Liver (tissue), 3 donors: Measurements from ENCODE around the gene RBKS.

Experiments
- FOXA1 ChIP-seq: IDR thresholded peaks from 2 replicates; pipeline ENCODE4 v1.6.1; 2016; ENCODE audit warnings: antibody characterized with exemption
- GABPA ChIP-seq, 2 donors: IDR thresholded peaks in 1 of 2; conservative IDR thresholded peaks in 1 of 2; 2 replicates each; pipeline ENCODE4 v1.6.1; 2016; ENCODE audit warnings: antibody characterized with exemption in 2 of 2, mild to moderate bottlenecking in 1 of 2, moderate library complexity in 1 of 2
- JUND ChIP-seq, 2 donors: IDR thresholded peaks; 2 replicates each; pipeline ENCODE4 v1.6.1; 2016; ENCODE audit warnings: antibody characterized with exemption in 2 of 2
- NR2F2 ChIP-seq: IDR thresholded peaks from 2 replicates; pipeline ENCODE4 v1.6.1; 2016; ENCODE audit warnings: antibody characterized with exemption
- RAD21 ChIP-seq, 2 donors: IDR thresholded peaks; 2 replicates each; pipeline ENCODE4 v1.6.1; 2016; ENCODE audit warnings: antibody characterized with exemption in 2 of 2, mild to moderate bottlenecking in 2 of 2
- SP1 ChIP-seq: IDR thresholded peaks from 2 replicates; pipeline ENCODE4 v1.6.1; 2018; ENCODE audit warnings: antibody characterized with exemption, mild to moderate bottlenecking
- TF ChIP-seq, protein P1 (sequence below): fragments of 150-350 bp; IDR thresholded peaks from 2 replicates; pipeline ENCODE4 v1.5.1; 2017; ENCODE audit warnings: improper control_type of control experiment, low read depth, low read length; ENCODE audit not compliant: missing input control
- TF ChIP-seq, protein P2 (sequence below): IDR thresholded peaks from 2 replicates; pipeline ENCODE4 v1.6.1; 2016; ENCODE audit warnings: antibody characterized with exemption
- TF ChIP-seq, protein P3 (sequence below): IDR thresholded peaks from 2 replicates; pipeline ENCODE4 v1.6.1; 2016; ENCODE audit warnings: antibody characterized with exemption
- TF ChIP-seq, protein P4 (sequence below): IDR thresholded peaks from 2 replicates; pipeline ENCODE4 v1.6.1; 2016; ENCODE audit warnings: antibody characterized with exemption, mild to moderate bottlenecking
- donor health status: healthy.
- donor health status: healthy.

DNA sequence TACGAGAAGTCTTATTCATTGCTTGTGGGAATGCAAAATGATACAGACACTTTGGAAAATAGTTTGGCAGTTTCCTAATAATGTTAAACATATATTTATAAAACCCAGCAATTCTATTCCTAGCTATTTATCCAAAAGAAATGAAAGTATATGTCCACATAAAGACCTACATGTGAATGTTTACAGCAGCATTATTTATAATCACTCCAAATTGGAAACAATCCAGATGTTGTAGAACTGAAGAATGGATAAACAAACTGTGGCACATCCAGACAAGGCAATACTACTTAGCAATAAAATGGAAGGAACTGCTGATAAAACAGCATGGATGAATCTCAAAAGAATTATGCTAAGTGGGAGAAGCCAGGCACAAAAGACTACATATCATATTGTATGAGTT, 99.4 kb downstream of the RBKS start:
- TF ChIP-seq, protein P1, sequence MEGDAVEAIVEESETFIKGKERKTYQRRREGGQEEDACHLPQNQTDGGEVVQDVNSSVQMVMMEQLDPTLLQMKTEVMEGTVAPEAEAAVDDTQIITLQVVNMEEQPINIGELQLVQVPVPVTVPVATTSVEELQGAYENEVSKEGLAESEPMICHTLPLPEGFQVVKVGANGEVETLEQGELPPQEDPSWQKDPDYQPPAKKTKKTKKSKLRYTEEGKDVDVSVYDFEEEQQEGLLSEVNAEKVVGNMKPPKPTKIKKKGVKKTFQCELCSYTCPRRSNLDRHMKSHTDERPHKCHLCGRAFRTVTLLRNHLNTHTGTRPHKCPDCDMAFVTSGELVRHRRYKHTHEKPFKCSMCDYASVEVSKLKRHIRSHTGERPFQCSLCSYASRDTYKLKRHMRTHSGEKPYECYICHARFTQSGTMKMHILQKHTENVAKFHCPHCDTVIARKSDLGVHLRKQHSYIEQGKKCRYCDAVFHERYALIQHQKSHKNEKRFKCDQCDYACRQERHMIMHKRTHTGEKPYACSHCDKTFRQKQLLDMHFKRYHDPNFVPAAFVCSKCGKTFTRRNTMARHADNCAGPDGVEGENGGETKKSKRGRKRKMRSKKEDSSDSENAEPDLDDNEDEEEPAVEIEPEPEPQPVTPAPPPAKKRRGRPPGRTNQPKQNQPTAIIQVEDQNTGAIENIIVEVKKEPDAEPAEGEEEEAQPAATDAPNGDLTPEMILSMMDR: no peak
- TF ChIP-seq FOXA1 (no peak), NR2F2 (no peak), JUND (IDR thresholded peaks at IDR 0.05) (no peak), GABPA (IDR thresholded peaks at IDR 0.05 in 1 of 2, conservative IDR thresholded peaks at IDR 0.05 in 1 of 2) (no peak), RAD21 (IDR thresholded peaks at IDR 0.05) (no peak), SP1 (no peak)
- TF ChIP-seq, protein P2, sequence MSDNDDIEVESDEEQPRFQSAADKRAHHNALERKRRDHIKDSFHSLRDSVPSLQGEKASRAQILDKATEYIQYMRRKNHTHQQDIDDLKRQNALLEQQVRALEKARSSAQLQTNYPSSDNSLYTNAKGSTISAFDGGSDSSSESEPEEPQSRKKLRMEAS: no peak
- TF ChIP-seq, protein P3, sequence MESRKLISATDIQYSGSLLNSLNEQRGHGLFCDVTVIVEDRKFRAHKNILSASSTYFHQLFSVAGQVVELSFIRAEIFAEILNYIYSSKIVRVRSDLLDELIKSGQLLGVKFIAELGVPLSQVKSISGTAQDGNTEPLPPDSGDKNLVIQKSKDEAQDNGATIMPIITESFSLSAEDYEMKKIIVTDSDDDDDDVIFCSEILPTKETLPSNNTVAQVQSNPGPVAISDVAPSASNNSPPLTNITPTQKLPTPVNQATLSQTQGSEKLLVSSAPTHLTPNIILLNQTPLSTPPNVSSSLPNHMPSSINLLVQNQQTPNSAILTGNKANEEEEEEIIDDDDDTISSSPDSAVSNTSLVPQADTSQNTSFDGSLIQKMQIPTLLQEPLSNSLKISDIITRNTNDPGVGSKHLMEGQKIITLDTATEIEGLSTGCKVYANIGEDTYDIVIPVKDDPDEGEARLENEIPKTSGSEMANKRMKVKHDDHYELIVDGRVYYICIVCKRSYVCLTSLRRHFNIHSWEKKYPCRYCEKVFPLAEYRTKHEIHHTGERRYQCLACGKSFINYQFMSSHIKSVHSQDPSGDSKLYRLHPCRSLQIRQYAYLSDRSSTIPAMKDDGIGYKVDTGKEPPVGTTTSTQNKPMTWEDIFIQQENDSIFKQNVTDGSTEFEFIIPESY: no peak
- TF ChIP-seq, protein P4, sequence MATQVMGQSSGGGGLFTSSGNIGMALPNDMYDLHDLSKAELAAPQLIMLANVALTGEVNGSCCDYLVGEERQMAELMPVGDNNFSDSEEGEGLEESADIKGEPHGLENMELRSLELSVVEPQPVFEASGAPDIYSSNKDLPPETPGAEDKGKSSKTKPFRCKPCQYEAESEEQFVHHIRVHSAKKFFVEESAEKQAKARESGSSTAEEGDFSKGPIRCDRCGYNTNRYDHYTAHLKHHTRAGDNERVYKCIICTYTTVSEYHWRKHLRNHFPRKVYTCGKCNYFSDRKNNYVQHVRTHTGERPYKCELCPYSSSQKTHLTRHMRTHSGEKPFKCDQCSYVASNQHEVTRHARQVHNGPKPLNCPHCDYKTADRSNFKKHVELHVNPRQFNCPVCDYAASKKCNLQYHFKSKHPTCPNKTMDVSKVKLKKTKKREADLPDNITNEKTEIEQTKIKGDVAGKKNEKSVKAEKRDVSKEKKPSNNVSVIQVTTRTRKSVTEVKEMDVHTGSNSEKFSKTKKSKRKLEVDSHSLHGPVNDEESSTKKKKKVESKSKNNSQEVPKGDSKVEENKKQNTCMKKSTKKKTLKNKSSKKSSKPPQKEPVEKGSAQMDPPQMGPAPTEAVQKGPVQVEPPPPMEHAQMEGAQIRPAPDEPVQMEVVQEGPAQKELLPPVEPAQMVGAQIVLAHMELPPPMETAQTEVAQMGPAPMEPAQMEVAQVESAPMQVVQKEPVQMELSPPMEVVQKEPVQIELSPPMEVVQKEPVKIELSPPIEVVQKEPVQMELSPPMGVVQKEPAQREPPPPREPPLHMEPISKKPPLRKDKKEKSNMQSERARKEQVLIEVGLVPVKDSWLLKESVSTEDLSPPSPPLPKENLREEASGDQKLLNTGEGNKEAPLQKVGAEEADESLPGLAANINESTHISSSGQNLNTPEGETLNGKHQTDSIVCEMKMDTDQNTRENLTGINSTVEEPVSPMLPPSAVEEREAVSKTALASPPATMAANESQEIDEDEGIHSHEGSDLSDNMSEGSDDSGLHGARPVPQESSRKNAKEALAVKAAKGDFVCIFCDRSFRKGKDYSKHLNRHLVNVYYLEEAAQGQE: no peak
